Tibial nerve (tissue), 3 donors: ENCODE data around the gene ETV1.

ENCODE experiments used
- POLR2A ChIP-seq, 2 donors: fragments of 450-650 bp; IDR thresholded peaks; one replicate each; pipeline ENCODE4 v1.6.1; 2017; ENCODE audit warnings: antibody characterized with exemption in 2 of 2, mild to moderate bottlenecking in 2 of 2, moderate library complexity in 2 of 2
- TF ChIP-seq, protein P1 (sequence below), 5 experiments: fragments of 200-600 bp in 3 of 5; fragments of 450-650 bp in 2 of 5; sonication (generic) in 3 of 5; IDR thresholded peaks; one replicate each; pipeline ENCODE4 v1.5.1; 2016 to 2019; ENCODE audit warnings: antibody characterized with exemption in 5 of 5, mild to moderate bottlenecking in 3 of 5, moderate library complexity in 2 of 5

DNA sequence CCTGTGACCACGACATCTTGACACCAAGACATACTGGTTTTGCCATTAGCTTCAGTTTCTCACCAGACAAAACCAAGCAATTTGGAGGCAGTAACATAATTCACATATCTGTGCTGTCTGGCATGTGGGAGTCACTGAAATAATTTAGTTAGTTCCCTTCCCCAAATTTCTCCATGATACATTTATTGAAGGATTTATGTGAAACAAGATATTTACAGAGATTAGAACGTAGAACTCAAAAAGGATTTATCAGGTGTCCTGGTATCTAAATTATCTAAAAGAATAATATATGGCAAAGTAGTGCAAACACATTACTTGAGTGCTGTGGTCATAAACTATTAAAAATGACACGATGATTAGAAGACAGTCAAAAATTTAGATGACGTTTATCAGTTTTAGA is 98.7 kb downstream of the ETV1 start:
- TF ChIP-seq, protein P1, sequence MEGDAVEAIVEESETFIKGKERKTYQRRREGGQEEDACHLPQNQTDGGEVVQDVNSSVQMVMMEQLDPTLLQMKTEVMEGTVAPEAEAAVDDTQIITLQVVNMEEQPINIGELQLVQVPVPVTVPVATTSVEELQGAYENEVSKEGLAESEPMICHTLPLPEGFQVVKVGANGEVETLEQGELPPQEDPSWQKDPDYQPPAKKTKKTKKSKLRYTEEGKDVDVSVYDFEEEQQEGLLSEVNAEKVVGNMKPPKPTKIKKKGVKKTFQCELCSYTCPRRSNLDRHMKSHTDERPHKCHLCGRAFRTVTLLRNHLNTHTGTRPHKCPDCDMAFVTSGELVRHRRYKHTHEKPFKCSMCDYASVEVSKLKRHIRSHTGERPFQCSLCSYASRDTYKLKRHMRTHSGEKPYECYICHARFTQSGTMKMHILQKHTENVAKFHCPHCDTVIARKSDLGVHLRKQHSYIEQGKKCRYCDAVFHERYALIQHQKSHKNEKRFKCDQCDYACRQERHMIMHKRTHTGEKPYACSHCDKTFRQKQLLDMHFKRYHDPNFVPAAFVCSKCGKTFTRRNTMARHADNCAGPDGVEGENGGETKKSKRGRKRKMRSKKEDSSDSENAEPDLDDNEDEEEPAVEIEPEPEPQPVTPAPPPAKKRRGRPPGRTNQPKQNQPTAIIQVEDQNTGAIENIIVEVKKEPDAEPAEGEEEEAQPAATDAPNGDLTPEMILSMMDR (IDR thresholded peaks at IDR 0.05), result no peak
- TF ChIP-seq POLR2A (IDR thresholded peaks at IDR 0.05), result no peak
